Measurements from ENCODE around the gene PANK4. TPM values are rescaled to one million over a fixed set of nuclear protein-coding genes. Genes with fewer than 3 reads are reported as not detected.

PANK4 gene
- total RNA-seq, 1 experiment from 2014 or later = 32.2 TPM

DNA sequence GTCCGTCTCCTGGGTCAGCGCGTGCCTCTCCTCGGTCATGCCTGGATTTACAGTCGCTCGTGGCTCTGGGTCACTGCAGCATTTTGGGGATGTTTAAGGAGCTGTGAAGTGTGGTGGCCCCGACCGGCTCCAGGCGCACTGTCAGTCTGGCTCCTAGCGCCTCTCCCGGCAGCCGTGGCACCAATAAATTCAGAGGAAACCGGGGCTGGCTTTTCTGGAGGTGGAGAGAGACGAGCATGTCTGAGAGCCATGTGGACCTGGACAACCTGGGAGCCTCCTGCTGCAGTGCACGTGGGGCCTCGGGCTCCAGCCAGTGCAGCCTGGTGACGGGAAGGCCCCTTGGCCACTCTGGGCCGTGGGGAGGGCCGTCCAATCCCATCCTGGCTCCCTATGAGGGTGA, 33.2 kb downstream of the PANK4 start:
- no peaks in the 10 kb centered on the region for H3K9me3 ChIP-seq (ENCODE audit: control insufficient read depth, low read depth, low read length)
- H2BK20ac ChIP-seq (ENCODE audit: low read depth, low read length, poor library complexity, severe bottlenecking) = no peak overlapping the region
- no peak overlapping the region for H3K9ac ChIP-seq (ENCODE audit: extremely low read depth, insufficient read length, low read length)
- H4K20me1 ChIP-seq (ENCODE audit: control insufficient read depth, insufficient read depth, insufficient read length) = no peaks in the 10 kb centered on the region
- no peak overlapping the region for H3K27ac Mint-ChIP-seq
- no peaks in the 10 kb centered on the region for H3K23me2 ChIP-seq (ENCODE audit: insufficient read length, low read depth, low read length, poor library complexity, severe bottlenecking)
- H3K36me3 Mint-ChIP-seq (ENCODE audit: insufficient read depth in 1 of 3, low read depth in 3 of 3) = 0 out of 7 replicates have a peak, but pooled peaks cover 0 to 6% (median 0%) of the 10 kb centered on the region in 3 experiments
- H2BK12ac ChIP-seq (ENCODE audit: insufficient read length, low read depth, low read length) = no peak overlapping the region
- H4K91ac ChIP-seq (ENCODE audit: insufficient read length, low read depth, low read length) = no peak overlapping the region
- no peak for TF ChIP-seq CTCF (conservative IDR thresholded peaks at IDR 0.05)
- no peak overlapping the region for H2BK5ac ChIP-seq (ENCODE audit: insufficient read length, low read length)
- H2BK15ac ChIP-seq (ENCODE audit: low read depth, low read length) = no peak overlapping the region
- H3T11ph ChIP-seq (ENCODE audit: low read length) = no peak overlapping the region
- no peaks in the 10 kb centered on the region for H3K4me1 ChIP-seq (ENCODE audit: insufficient read depth, low read length)
- H3K27ac ChIP-seq (ENCODE audit: insufficient read length, low read depth, low read length) = no peak overlapping the region
- no peak overlapping the region for H3K4me2 ChIP-seq (ENCODE audit: insufficient read depth, insufficient read length, low read length)
- no peaks in the 10 kb centered on the region for H3K79me1 ChIP-seq (ENCODE audit: insufficient read depth, low read depth, low read length, poor library complexity, severe bottlenecking)
- H3K27me3 Mint-ChIP-seq (ENCODE audit: low read depth) = peaks cover 39% of the 10 kb centered on the region
- H2AK5ac ChIP-seq (ENCODE audit: insufficient read length, low read length) = no peak overlapping the region
- H3K56ac ChIP-seq (ENCODE audit: insufficient read length, low read depth, low read length) = no peak overlapping the region
- 0 out of 4 replicates have a peak, but pooled peaks cover 0 to 3% of the 10 kb centered on the region in 2 experiments for H3K4me1 Mint-ChIP-seq
- H2BK120ac ChIP-seq (ENCODE audit: low read depth, low read length, poor library complexity, severe bottlenecking) = no peak overlapping the region
- no peak overlapping the region for H3K23ac ChIP-seq (ENCODE audit: insufficient read length, low read depth, low read length)
- H3K9me3 Mint-ChIP-seq = peaks cover 10 to 13% of the 10 kb centered on the region in 2 experiments
- no peaks in the 10 kb centered on the region for H3K79me2 ChIP-seq (ENCODE audit: insufficient read depth, low read length)
- H3K18ac ChIP-seq (ENCODE audit: insufficient read length, low read depth, low read length) = no peak overlapping the region
- no peak overlapping the region for H4K8ac ChIP-seq (replicated peaks; ENCODE audit: insufficient read length, low read depth, low read length)
- H3K4ac ChIP-seq (ENCODE audit: low read depth, low read length) = no peak overlapping the region
- DNase-seq = no peak
- H4K5ac ChIP-seq (ENCODE audit: insufficient read length, low read depth, low read length) = no peak overlapping the region
- H3K27me3 ChIP-seq (ENCODE audit: insufficient read depth, low read length) = no peaks in the 10 kb centered on the region
- no peak overlapping the region for H3K4me3 Mint-ChIP-seq
- WGBS (ENCODE audit: extremely low coverage, insufficient read length, low lambda C conversion rate) = no CpG with 5 or more reads among the region's 19 CpGs
- H3K14ac ChIP-seq (ENCODE audit: insufficient read depth, low read length) = no peak overlapping the region; the same call in 1 of the 2 replicates
- no peak overlapping the region for H2AFZ ChIP-seq (ENCODE audit: low read length)
